SU-DHL-6 (cell line): ENCODE data around the gene CLIP4.

Experiments used
- H2AFZ ChIP-seq: fragments of 200-600 bp; sonication (generic); 2 replicates; pipeline ENCODE4 v1.6.1; 2014; ENCODE audit warnings: low read depth, mild to moderate bottlenecking, moderate library complexity, mixed read lengths, antibody characterized with exemption, low read length; ENCODE audit not compliant: severe bottlenecking
- H3F3A ChIP-seq: fragments of 200-600 bp; shearing (Covaris generic); 2 replicates; pipeline ENCODE4 v1.6.0; 2016; ENCODE audit warnings: antibody characterized with exemption, mild to moderate bottlenecking; ENCODE audit not compliant: insufficient read depth
- H3K27ac ChIP-seq: fragments of 200-600 bp; sonication (generic); 2 replicates; pipeline ENCODE4 v1.5.1; 2016; ENCODE audit warnings: low read depth, mild to moderate bottlenecking, low read length, moderate library complexity, mixed read lengths
- H3K27me3 ChIP-seq: fragments of 200-600 bp; sonication (generic), shearing (Covaris generic); 2 replicates; pipeline ENCODE4 v1.6.0; 2014; ENCODE audit warnings: mild to moderate bottlenecking, low read length
- H3K36me3 ChIP-seq: fragments of 200-600 bp; sonication (generic); 2 replicates; pipeline ENCODE4 v1.6.1; 2014; ENCODE audit warnings: mild to moderate bottlenecking, low read length, mixed read lengths
- H3K4me2 ChIP-seq: fragments of 300-600, 200-600 bp; shearing (Covaris generic), sonication (generic); 2 replicates; pipeline ENCODE4 v1.6.0; 2014; ENCODE audit warnings: low read length, low read depth, mild to moderate bottlenecking; ENCODE audit not compliant: poor library complexity, severe bottlenecking
- H3K4me3 ChIP-seq: fragments of 200-600 bp; sonication (generic); 2 replicates; pipeline ENCODE4 v1.5.1; 2014; ENCODE audit warnings: antibody characterized with exemption, low read length, mild to moderate bottlenecking, mixed read lengths; ENCODE audit not compliant: insufficient read depth, poor library complexity, severe bottlenecking
- H3K79me2 ChIP-seq: fragments of 200-600 bp; sonication (generic); 2 replicates; pipeline ENCODE4 v1.6.1; 2014; ENCODE audit warnings: mild to moderate bottlenecking, low read length, moderate library complexity; ENCODE audit not compliant: insufficient read depth
- H3K9ac ChIP-seq: fragments of 200-600 bp; sonication (generic); 2 replicates; pipeline ENCODE4 v1.7.0; 2014; ENCODE audit warnings: mild to moderate bottlenecking, low read length
- H3K9me2 ChIP-seq: fragments of 200-600 bp; sonication (generic); replicated peaks from 2 replicates; pipeline ENCODE4 v1.6.1; 2014; ENCODE audit warnings: low read length; ENCODE audit not compliant: insufficient read depth
- H3K9me3 ChIP-seq: fragments of 200-600 bp; sonication (generic); 2 replicates; pipeline ENCODE4 v1.6.1; 2014; ENCODE audit warnings: low read length, mixed read lengths; ENCODE audit not compliant: insufficient read depth
- H4K20me1 ChIP-seq: fragments of 200-600 bp; sonication (generic); 2 replicates; pipeline ENCODE4 v1.6.1; 2014; ENCODE audit warnings: low read depth, mild to moderate bottlenecking, antibody characterized with exemption, low read length, moderate library complexity, mixed read lengths
- EZH2phosphoT487 ChIP-seq: fragments of 200-600 bp; sonication (generic), shearing (Covaris generic); conservative IDR thresholded peaks from 2 replicates; pipeline ENCODE4 v1.6.1; 2018; ENCODE audit warnings: mild to moderate bottlenecking, antibody characterized with exemption, low read length, moderate library complexity, mixed read lengths
- TF ChIP-seq, protein P1 (sequence below): fragments of 200-600 bp; sonication (generic); IDR thresholded peaks from one replicate; pipeline ENCODE4 v1.5.1; 2017; ENCODE audit warnings: antibody characterized with exemption, mild to moderate bottlenecking, low read length, moderate library complexity; ENCODE audit not compliant: insufficient read depth, poor library complexity, severe bottlenecking

The CLIP4 gene

DNA sequence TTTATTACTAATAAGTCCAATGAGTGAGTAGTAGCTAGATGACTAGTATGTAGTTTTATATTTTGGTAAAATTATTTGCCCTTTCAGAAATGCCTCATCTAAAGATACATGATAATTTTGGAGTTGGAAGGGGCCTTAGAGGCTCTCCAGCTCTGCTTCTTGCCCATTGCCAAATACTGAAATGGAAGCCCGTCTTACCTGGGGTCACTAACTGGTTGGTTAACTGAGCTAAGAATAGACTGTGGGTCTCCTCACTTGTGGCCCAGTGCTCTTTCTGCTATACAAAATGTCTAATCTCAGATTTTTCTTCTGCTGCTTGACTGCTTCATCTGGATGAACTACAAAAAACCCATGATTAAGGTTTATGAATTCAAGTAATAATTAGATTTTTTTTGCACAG is 67.1 kb downstream of the CLIP4 start:
- Histone ChIP-seq H3K27me3 (no peaks in the 10 kb centered on the region), H3K9ac (no peak overlapping the region), H3F3A (no peaks in the 10 kb centered on the region), H3K27ac (no peak overlapping the region), H4K20me1 (no peaks in the 10 kb centered on the region), H3K4me2 (no peak overlapping the region), H3K9me3 (peaks cover 3% of the 10 kb centered on the region; the same call in 1 of the 2 replicates), H3K9me2 (no peaks in the 10 kb centered on the region), H3K36me3 (no peaks in the 10 kb centered on the region), H3K4me3 (no peak overlapping the region), H3K79me2 (no peaks in the 10 kb centered on the region), H2AFZ (no peak overlapping the region)
- no peak for TF ChIP-seq EZH2phosphoT487
- TF ChIP-seq, protein P1, sequence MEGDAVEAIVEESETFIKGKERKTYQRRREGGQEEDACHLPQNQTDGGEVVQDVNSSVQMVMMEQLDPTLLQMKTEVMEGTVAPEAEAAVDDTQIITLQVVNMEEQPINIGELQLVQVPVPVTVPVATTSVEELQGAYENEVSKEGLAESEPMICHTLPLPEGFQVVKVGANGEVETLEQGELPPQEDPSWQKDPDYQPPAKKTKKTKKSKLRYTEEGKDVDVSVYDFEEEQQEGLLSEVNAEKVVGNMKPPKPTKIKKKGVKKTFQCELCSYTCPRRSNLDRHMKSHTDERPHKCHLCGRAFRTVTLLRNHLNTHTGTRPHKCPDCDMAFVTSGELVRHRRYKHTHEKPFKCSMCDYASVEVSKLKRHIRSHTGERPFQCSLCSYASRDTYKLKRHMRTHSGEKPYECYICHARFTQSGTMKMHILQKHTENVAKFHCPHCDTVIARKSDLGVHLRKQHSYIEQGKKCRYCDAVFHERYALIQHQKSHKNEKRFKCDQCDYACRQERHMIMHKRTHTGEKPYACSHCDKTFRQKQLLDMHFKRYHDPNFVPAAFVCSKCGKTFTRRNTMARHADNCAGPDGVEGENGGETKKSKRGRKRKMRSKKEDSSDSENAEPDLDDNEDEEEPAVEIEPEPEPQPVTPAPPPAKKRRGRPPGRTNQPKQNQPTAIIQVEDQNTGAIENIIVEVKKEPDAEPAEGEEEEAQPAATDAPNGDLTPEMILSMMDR, result no peak

DNA sequence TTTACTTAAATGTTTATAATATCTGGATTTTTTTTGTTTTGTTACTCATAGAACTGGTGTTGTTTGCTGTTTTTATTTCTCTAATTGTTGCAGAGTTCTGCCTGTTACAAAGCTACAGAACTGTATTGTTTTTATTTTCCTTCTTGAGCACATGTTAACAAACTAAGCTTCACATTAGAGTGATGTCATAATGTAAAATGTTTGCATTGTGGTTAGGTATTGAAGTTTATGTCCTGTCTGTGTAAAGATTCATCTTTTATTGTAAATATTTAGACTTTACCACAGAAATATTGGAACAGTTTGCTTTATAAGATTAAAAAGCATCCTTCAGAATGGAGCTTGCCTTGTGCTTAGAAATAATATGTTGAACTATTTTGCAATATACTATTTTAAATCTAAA is 67.7 kb downstream of the CLIP4 start:
- Histone ChIP-seq H3K9me3 (peaks cover 5% of the 10 kb centered on the region; the same call in 1 of the 2 replicates), H3F3A (no peaks in the 10 kb centered on the region), H3K27me3 (no peaks in the 10 kb centered on the region), H2AFZ (no peak overlapping the region), H4K20me1 (no peaks in the 10 kb centered on the region), H3K9me2 (no peaks in the 10 kb centered on the region), H3K27ac (no peak overlapping the region), H3K79me2 (no peaks in the 10 kb centered on the region), H3K4me3 (no peak overlapping the region), H3K4me2 (no peak overlapping the region), H3K9ac (no peak overlapping the region), H3K36me3 (no peaks in the 10 kb centered on the region)
- no peak for TF ChIP-seq EZH2phosphoT487
- TF ChIP-seq, protein P1, result no peak

DNA sequence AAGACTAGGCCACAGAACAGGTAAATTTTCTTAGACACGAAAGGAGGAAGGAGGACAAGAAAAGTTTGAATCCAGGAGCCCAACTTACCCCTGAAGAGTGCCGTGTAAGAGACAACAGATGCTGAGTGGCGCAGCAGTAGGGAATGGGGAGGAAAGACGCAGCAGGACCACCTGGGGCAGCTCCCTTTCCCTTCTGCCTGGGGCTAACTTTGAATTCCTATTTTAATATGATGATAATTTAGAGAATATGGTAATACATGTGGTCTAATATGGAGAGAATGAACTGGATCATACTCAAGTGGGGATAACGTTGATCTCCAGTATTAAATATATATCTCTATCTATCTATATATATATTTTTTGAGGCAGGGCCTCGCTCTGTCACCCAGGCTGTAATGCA is 69.3 kb downstream of the CLIP4 start:
- Histone ChIP-seq H3K36me3 (no peaks in the 10 kb centered on the region), H3K9me2 (no peaks in the 10 kb centered on the region), H4K20me1 (no peaks in the 10 kb centered on the region), H3K4me3 (no peak overlapping the region), H3K27me3 (no peaks in the 10 kb centered on the region), H3K27ac (no peak overlapping the region), H3F3A (peaks cover 9% of the 10 kb centered on the region), H3K4me2 (no peak overlapping the region), H3K79me2 (no peaks in the 10 kb centered on the region), H3K9me3 (peaks cover 8% of the 10 kb centered on the region; the same call in 1 of the 2 replicates), H2AFZ (no peak overlapping the region), H3K9ac (no peak overlapping the region)
- TF ChIP-seq, protein P1, result no peak
- no peak for TF ChIP-seq EZH2phosphoT487
